ENCODE measurements around the gene PRAMEF12. TPM values are rescaled to one million over a fixed set of nuclear protein-coding genes. Genes with fewer than 3 reads are reported as not detected.
"Not testable (repeated sequence)": the region's sequence is repeated elsewhere in the genome, so short reads cannot be mapped to it uniquely, and the experiment has no call there.

The PRAMEF12 gene
- not detected for total RNA-seq

DNA sequence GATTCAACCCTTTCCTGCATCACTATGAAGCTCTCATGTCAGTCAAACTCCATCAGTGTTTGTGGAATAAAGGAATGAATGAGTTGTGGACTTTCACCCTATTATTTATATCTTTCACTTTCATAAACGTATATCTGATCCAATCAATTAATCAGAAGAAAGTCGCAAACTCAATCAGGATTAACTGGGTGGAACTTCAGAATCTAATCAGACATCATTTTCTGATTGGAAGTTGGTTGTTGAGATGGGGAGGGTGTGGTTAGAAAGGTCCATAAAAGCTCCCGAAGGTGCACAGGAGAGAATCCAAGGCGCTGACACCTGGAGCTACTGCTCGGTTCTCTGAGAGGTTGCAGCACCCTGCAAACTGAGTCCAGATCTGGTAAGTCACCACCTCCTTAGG, at the start of gene PRAMEF12:
Gene PRAMEF12 (plus strand): TSS at position 301 of the 400 bp plus-strand sequence. CDS start 1,130 bp downstream, outside the sequence.
- Histone ChIP-seq H3K27me3 (no peaks in the 10 kb centered on the region), H3K36me3 (no peaks in the 10 kb centered on the region), H3K4me3 (no peak within 1 kb of the TSS), H3K27ac (no peak within 1 kb of the TSS), H3K4me1 (no peaks in the 10 kb centered on the region), H3K9me3 (peaks cover 0 to 10% (median 0%) of the 10 kb centered on the region in 4 donors)
- 88 to 97% methylated on average over 5 of the region's 5 CpGs for WGBS, 2 donors
- DNase-seq (ENCODE audit: low spot score in 2 of 2), result no peak
- TF ChIP-seq POLR2A (IDR thresholded peaks at IDR 0.05), result no peak

DNA sequence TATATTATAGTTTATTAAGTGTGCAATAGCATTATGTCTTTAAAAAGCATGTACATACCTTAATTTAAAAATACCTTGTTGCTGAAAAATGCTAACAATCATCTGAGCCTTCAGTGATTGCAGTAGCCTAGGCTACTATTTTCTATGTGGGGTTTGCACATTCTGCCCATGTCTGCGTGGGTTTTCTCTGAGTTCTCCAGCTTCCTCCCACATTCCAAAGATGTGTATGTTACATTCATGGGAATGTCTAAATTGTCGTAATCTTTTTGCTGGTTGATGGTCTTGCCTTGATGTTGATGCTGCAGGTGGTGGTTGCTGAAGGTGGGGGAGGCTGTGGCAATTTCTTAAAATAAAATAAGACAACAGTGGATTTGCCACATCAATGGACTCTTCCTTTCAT, 45.1 kb upstream of the PRAMEF12 start:
- no peaks in the 10 kb centered on the region for H3K36me3 ChIP-seq
- no peaks in the 10 kb centered on the region for H3K4me1 ChIP-seq
- H3K9me3 ChIP-seq, result peaks cover 0 to 49% (median 3%) of the 10 kb centered on the region in 4 donors
- H3K27me3 ChIP-seq, result no peaks in the 10 kb centered on the region
- no peak overlapping the region for H3K4me3 ChIP-seq
- 79 to 82% methylated on average over 2 of the region's 2 CpGs for WGBS, 2 donors
- no peak overlapping the region for H3K27ac ChIP-seq
- TF ChIP-seq, protein P1, sequence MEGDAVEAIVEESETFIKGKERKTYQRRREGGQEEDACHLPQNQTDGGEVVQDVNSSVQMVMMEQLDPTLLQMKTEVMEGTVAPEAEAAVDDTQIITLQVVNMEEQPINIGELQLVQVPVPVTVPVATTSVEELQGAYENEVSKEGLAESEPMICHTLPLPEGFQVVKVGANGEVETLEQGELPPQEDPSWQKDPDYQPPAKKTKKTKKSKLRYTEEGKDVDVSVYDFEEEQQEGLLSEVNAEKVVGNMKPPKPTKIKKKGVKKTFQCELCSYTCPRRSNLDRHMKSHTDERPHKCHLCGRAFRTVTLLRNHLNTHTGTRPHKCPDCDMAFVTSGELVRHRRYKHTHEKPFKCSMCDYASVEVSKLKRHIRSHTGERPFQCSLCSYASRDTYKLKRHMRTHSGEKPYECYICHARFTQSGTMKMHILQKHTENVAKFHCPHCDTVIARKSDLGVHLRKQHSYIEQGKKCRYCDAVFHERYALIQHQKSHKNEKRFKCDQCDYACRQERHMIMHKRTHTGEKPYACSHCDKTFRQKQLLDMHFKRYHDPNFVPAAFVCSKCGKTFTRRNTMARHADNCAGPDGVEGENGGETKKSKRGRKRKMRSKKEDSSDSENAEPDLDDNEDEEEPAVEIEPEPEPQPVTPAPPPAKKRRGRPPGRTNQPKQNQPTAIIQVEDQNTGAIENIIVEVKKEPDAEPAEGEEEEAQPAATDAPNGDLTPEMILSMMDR (IDR thresholded peaks at IDR 0.05), result no peak
- TF ChIP-seq POLR2A (IDR thresholded peaks at IDR 0.05) (no peak), EP300 (IDR thresholded peaks at IDR 0.05) (no peak)
- DNase-seq (ENCODE audit: low spot score in 2 of 2), result no peak

DNA sequence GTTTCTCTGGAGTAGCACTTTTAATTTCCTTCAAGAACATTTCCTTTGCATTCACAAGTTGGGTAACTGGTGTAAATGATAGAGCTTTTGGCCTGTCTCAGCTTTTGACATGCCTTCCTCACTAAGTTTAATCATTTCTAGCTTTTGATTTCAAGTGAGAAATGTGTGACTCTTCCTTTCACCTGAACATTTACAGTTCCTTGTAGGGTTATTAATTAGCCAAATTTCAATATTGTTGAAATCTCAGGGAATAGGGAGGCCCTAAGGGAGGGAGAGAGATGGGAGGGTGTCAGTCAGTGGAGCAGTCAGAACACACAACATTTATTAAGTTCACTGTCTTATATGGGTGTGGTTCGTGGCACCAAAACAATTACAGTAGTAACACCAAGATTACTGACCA, 43.4 kb upstream of the PRAMEF12 start:
- no peak overlapping the region for H3K4me3 ChIP-seq
- WGBS, 2 donors, result 88 to 92% methylated on average over 1 of the region's 1 CpG

DNA sequence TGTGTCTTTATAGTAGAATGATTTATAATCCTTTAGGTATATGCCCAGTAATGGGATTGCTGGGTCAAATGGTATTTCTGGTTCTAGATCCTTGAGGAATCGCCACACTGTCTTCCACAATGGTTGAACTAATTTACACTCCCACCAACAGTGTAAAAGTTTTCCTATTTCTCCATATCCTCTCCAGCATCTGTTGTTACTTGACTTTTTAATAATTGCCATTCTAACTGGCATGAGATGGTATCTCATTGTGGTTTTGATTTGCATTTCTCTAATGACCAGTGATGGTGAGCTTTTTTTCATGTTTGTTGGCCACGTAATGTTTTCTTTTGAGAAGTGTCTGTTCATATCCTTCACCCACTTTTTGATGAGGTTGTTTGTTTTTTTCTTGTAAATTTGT, 42.5 kb upstream of the PRAMEF12 start:
- 76 to 78% methylated on average over 2 of the region's 2 CpGs for WGBS, 2 donors

More for the DNA sequence above, 43.4 kb upstream of the PRAMEF12 start:
- H3K27ac ChIP-seq, result no peak overlapping the region
- no peaks in the 10 kb centered on the region for H3K27me3 ChIP-seq
- TF ChIP-seq POLR2A (IDR thresholded peaks at IDR 0.05) (no peak), EP300 (IDR thresholded peaks at IDR 0.05) (no peak)
- TF ChIP-seq, protein P1 (IDR thresholded peaks at IDR 0.05), result no peak
- no peak for DNase-seq (ENCODE audit: low spot score in 2 of 2)
- H3K9me3 ChIP-seq, result peaks cover 0 to 49% (median 3%) of the 10 kb centered on the region in 4 donors
- no peaks in the 10 kb centered on the region for H3K4me1 ChIP-seq
- no peaks in the 10 kb centered on the region for H3K36me3 ChIP-seq

DNA sequence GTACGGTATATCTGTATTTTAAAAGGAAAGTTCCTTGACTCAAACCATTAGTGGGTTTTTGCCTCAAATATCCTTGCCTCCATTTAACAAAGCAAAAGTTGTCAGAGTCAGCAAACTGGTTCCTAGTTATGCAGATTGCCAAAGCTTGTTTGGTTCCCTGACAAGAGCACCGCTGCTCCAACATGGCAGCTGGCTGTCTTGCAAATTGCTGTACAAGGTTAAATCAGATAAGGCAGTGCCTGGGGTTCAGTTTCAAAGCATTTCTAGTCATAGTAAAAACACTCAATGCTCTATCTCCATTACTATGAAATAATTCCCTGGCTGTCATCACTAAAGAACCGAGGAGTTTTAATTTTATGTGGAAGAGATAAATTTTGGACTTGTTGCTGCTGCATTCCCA, 38.9 kb upstream of the PRAMEF12 start:
- H3K4me1 ChIP-seq, result no peaks in the 10 kb centered on the region
- no peaks in the 10 kb centered on the region for H3K36me3 ChIP-seq
- no peak overlapping the region for H3K4me3 ChIP-seq
- H3K9me3 ChIP-seq, result peaks cover 0 to 44% (median 0%) of the 10 kb centered on the region in 4 donors
- no peak overlapping the region for H3K27ac ChIP-seq
- TF ChIP-seq EP300 (IDR thresholded peaks at IDR 0.05) (no peak), POLR2A (IDR thresholded peaks at IDR 0.05) (no peak)
- TF ChIP-seq, protein P1 (IDR thresholded peaks at IDR 0.05), result no peak
- no peaks in the 10 kb centered on the region for H3K27me3 ChIP-seq
- WGBS, 2 donors, result 84 to 89% methylated on average over 3 of the region's 3 CpGs
- DNase-seq (ENCODE audit: low spot score in 2 of 2), result no peak

More for the DNA sequence above, 42.5 kb upstream of the PRAMEF12 start:
- DNase-seq (ENCODE audit: low spot score in 2 of 2); H3K36me3 ChIP-seq; H3K4me1 ChIP-seq; H3K27me3 ChIP-seq; H3K4me3 ChIP-seq; H3K27ac ChIP-seq: not testable (repeated sequence)
- peaks cover 0 to 49% (median 3%) of the 10 kb centered on the region in 4 donors for H3K9me3 ChIP-seq

DNA sequence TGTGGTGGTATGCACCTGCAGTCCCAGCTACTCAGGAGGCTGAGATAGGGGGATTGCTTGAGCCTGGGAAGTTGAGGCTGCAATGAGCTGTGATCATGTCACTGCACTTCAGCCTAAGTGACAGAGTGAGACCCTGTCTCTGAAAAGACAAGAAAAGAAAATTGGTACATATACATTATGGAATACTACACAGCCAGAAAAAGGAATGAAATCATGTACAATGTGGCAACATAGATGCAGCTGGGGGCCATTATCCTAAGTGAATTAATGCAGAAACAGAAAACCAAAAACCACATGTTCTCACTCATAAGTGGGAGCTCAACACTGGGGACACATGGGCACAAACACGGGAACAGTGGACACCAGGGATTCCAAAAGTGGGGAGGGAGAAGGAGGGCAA, 34.6 kb upstream of the PRAMEF12 start:
- no peak for DNase-seq (ENCODE audit: low spot score in 2 of 2)
- Histone ChIP-seq H3K36me3 (no peaks in the 10 kb centered on the region), H3K9me3 (peaks cover 0 to 15% (median 0%) of the 10 kb centered on the region in 4 donors), H3K27ac (no peak overlapping the region), H3K4me3 (no peak overlapping the region), H3K4me1 (no peaks in the 10 kb centered on the region), H3K27me3 (no peaks in the 10 kb centered on the region)
- 93 to 95% methylated on average over 1 of the region's 1 CpG for WGBS, 2 donors
- no peak for TF ChIP-seq EP300 (IDR thresholded peaks at IDR 0.05)
- no peak for TF ChIP-seq POLR2A (IDR thresholded peaks at IDR 0.05)
- TF ChIP-seq, protein P1 (IDR thresholded peaks at IDR 0.05), result no peak

Measured in tibial nerve (tissue), 4 donors.